Smooth muscle cell of trachea (primary cell): ENCODE measurements around the gene LZTR1. TPM values are rescaled to one million over a fixed set of nuclear protein-coding genes. Genes with fewer than 3 reads are reported as not detected.

Source experiments
- total RNA-seq: library from RNA; depleted of rRNA; stranded (reverse); fragments of >200 nt; gene quantifications from 2 replicates; pipeline ENCODE4 v1.2.1, GENCODE V29; 2014

Gene LZTR1
- total RNA-seq, result 31.0 and 74.6 TPM in 2 replicates

GRCh38 chr22:20981787-20982562 lies at the start of gene LZTR1:
LZTR1 (plus strand) TSS chr22:20982297; CDS start chr22:20982372, 75 bp downstream.

GRCh38 chr22:20966883-20967696 lies 15.0 kb upstream of the LZTR1 start, which contains the start of gene AIFM3:
AIFM3 (plus strand) TSS chr22:20967255; CDS start chr22:20967945, 690 bp downstream.

GRCh38 chr22:21001601-21002325 lies 19.7 kb downstream of the LZTR1 start, which contains the start of gene THAP7:
THAP7 (minus strand) TSS chr22:21002118; CDS start chr22:21001911, 207 bp downstream.

GRCh38 chr22:21014726-21015465 lies 32.8 kb downstream of the LZTR1 start, which contains the start of gene P2RX6:
P2RX6 (plus strand) TSS chr22:21015165; CDS start chr22:21015175, 10 bp downstream.

GRCh38 chr22:21032037-21032867 lies 50.2 kb downstream of the LZTR1 start, which contains the start of gene SLC7A4:
SLC7A4 (minus strand) TSS chr22:21032561; CDS start chr22:21031812, 749 bp downstream.

GRCh38 chr22:21045585-21046294 lies 63.6 kb downstream of the LZTR1 start, which contains the start of gene LRRC74B:
LRRC74B (plus strand) TSS chr22:21045946; CDS start chr22:21045987, 41 bp downstream.

Other genes starting within 250 kb of the LZTR1 start
- gene SERPIND1, start 208.2 kb upstream of the LZTR1 start, total RNA-seq, result 0.17 TPM in 1 of 2 replicates, not detected in the other
- 47.9 and 68.6 TPM in 2 replicates for gene PI4KA, start 123.5 kb upstream of the LZTR1 start, total RNA-seq
- 8.9 and 14.6 TPM in 2 replicates for gene SNAP29, start 123.3 kb upstream of the LZTR1 start, total RNA-seq
- 40.1 and 52.3 TPM in 2 replicates for gene CRKL, start 64.9 kb upstream of the LZTR1 start, total RNA-seq
- 0.87 and 2.6 TPM in 2 replicates for gene AIFM3, start 15.0 kb upstream of the LZTR1 start, total RNA-seq
- 20.5 and 29.8 TPM in 2 replicates for gene THAP7, start 19.8 kb downstream of the LZTR1 start, total RNA-seq
- 3.6 and 9.3 TPM in 2 replicates for gene P2RX6, start 32.9 kb downstream of the LZTR1 start, total RNA-seq
- 2.0 TPM in 1 of 2 replicates, not detected in the other for gene SLC7A4, start 50.3 kb downstream of the LZTR1 start, total RNA-seq
- under 0.01 TPM in 1 of 2 replicates, not detected in the other for gene LRRC74B, start 63.6 kb downstream of the LZTR1 start, total RNA-seq